ENCODE results near the gene AUTS2.

DNA sequence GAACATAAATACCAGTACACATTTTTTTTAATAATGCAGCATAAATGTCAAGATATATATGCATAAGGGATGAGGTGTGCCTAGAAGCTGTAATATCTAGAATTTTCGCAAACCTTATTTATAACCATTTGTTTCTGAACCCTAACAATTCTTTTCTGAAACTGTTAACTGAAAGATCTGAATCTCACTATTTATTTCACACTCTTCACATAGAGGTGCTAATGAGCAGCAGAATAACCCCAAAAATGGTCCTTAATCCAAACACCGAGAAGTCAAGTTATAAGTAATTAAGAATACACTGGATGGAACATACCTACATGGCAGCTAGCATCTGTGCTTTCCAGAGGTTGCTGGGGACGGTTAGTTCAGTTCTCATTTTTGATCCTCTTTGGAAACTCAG is 742.0 kb downstream of the AUTS2 start:
- no peak for TF ChIP-seq ZNF274 (IDR thresholded peaks at IDR 0.05; ENCODE audit: low read depth, low read length)
- no peak for TF ChIP-seq SUZ12 (IDR thresholded peaks at IDR 0.05; ENCODE audit: extremely low read depth, insufficient read depth, insufficient read length)
- no peak for TF ChIP-seq YY1 (IDR thresholded peaks at IDR 0.05; ENCODE audit: insufficient read depth, insufficient read length)
